CD4-positive, CD25-positive, alpha-beta regulatory T cell (primary cell): Measurements from ENCODE around the gene TMEM87B. TPM values are rescaled to one million over a fixed set of nuclear protein-coding genes. Genes with fewer than 3 reads are reported as not detected.
A peak's percentile ranks its signal among the peaks of the same experiment; 100 is the strongest.

Source experiments
- ATAC-seq, 2 donors: fragments of 150-1000 bp; cut with Tn5 transposase; one replicate each; pipeline ENCODE4 v1.10.0; 2021; ENCODE audit warnings: low read depth in 2 of 2, moderate number of reproducible peaks in 2 of 2, moderate library complexity in 1 of 2
- DNase-seq, 3 donors: peaks; one replicate each; pipeline versions ENCODE4 v3.0.0 to v3.0.0-alpha.2; 2012 to 2022; ENCODE audit warnings: mixed read lengths in 1 of 3
- H3K27ac ChIP-seq: one replicate; pipeline ENCODE4 v1.7.0; 2013; ENCODE audit warnings: mild to moderate bottlenecking, low read length; ENCODE audit not compliant: insufficient read depth, poor library complexity, severe bottlenecking
- H3K27me3 ChIP-seq: one replicate; pipeline ENCODE4 v1.7.0; 2013; ENCODE audit warnings: low read length; ENCODE audit not compliant: control insufficient read depth, insufficient read depth
- H3K36me3 ChIP-seq: one replicate; pipeline ENCODE4 v1.7.0; 2013; ENCODE audit warnings: mild to moderate bottlenecking, low read length, moderate library complexity; ENCODE audit not compliant: control insufficient read depth, insufficient read depth
- H3K4me1 ChIP-seq: 2 replicates; pipeline ENCODE4 v1.7.0; 2013; ENCODE audit warnings: mild to moderate bottlenecking, low read length; ENCODE audit not compliant: insufficient read depth, control insufficient read depth, poor library complexity, severe bottlenecking
- H3K4me3 ChIP-seq: one replicate; pipeline ENCODE4 v1.7.0; 2013; ENCODE audit warnings: low read depth, mild to moderate bottlenecking, low read length, moderate library complexity
- H3K9me3 ChIP-seq, 2 experiments: 1 replicate in 1 of 2; 2 replicates in 1 of 2; pipeline ENCODE4 v1.7.0; 2013; ENCODE audit warnings: low read length in 2 of 2, mild to moderate bottlenecking in 1 of 2, moderate library complexity in 1 of 2; ENCODE audit not compliant: control insufficient read depth in 2 of 2
- H3K27ac Mint-ChIP-seq, 3 donors: one replicate each; pipeline ENCODE4 v1.8.0; 2020 to 2022; ENCODE audit warnings: mild to moderate bottlenecking in 3 of 3, mixed read lengths in 3 of 3, moderate library complexity in 2 of 3
- H3K27me3 Mint-ChIP-seq: one replicate; pipeline ENCODE4 v1.8.0; 2022; ENCODE audit warnings: mild to moderate bottlenecking, mixed read lengths
- H3K36me3 Mint-ChIP-seq: one replicate; pipeline ENCODE4 v1.8.0; 2020; ENCODE audit warnings: mixed read lengths
- H3K4me1 Mint-ChIP-seq, 4 donors: one replicate each; pipeline ENCODE4 v1.8.0; 2020 to 2022; ENCODE audit warnings: mixed read lengths in 4 of 4, mild to moderate bottlenecking in 1 of 4
- H3K4me3 Mint-ChIP-seq, 4 donors: one replicate each; pipeline ENCODE4 v1.8.0; 2020 to 2022; ENCODE audit warnings: mild to moderate bottlenecking in 4 of 4, mixed read lengths in 4 of 4, moderate library complexity in 3 of 4
- H3K9me3 Mint-ChIP-seq, 7 donors: one replicate each; pipeline ENCODE4 v1.8.0; 2020 to 2022; ENCODE audit warnings: mixed read lengths in 7 of 7, mild to moderate bottlenecking in 3 of 7, moderate library complexity in 2 of 7
- polyA plus RNA-seq, 4 donors: library from polyadenylated mRNA; unstranded; fragments of 300-500 nt; fragmentation: Illumina TruSeq; gene quantifications; one replicate each; pipeline ENCODE4 v1.2.3, GENCODE V29; 2021
- total RNA-seq: library from RNA; stranded (reverse); gene quantifications from one replicate; pipeline ENCODE4 v1.2.3, GENCODE V29; 2022

TMEM87B gene
- total and polyA plus RNA-seq, 5 donors from 2014 or later: 9.1 to 24.6 (median 12.2) TPM

DNA sequence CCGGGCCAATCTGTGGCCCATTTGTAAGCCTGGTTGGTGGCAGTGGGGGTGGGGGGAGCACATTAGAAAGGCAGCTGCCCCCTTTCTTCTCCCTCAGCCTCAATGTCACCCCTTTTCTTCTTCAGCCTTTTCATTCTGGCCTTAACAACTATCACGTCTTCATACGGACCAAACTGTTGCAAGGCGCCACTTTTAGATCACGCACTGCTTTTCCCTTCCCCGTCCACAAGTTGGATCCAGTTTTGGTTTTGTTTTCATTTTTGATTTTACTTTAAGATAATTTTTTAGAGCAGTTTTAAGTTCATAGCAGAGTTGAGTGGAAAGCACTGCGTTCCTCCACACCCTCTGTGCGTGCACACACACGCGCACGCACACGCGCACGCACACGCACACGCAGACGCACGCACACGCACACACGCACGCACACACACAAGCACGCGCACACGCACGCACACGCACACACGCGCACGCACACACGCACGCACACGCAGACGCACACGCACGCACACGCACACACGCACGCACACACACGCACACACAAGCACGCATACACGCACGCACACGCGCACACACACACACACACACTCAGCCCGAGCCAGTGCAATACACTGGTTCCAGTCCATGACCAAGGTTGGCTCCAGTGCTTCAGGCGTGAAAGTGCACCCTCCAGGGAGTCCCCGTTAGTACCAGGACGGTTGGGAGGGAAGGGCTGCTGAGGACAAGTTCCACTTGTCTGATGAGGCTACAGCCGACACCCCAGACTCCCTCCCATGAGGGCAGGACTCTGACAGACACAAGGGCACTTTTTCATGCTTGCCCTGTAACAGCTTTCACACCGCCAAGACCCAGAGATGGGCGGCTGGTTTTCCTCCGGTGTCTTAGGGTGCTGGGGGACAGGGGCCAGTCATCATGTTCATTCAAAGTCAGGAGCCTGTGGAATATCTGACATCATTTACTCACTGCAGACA, 105.5 kb downstream of the TMEM87B start:
- no peak overlapping the region for H3K4me3 Mint-ChIP-seq
- H3K4me3 ChIP-seq: no peak overlapping the region
- peaks cover 13 to 18% (median 15%) of the 10 kb centered on the region in 4 donors for H3K4me1 Mint-ChIP-seq
- no peak overlapping the region for H3K27ac ChIP-seq
- no peaks in the 10 kb centered on the region for H3K9me3 ChIP-seq
- ATAC-seq (no peak), DNase-seq (no peak)
- no peaks in the 10 kb centered on the region for H3K36me3 ChIP-seq
- no peaks in the 10 kb centered on the region for H3K27me3 Mint-ChIP-seq
- H3K36me3 Mint-ChIP-seq: no peaks in the 10 kb centered on the region
- peaks cover 13% of the 10 kb centered on the region for H3K4me1 ChIP-seq
- no peaks in the 10 kb centered on the region for H3K27me3 ChIP-seq
- H3K9me3 Mint-ChIP-seq: no peaks in the 10 kb centered on the region
- H3K27ac Mint-ChIP-seq: no peak overlapping the region

DNA sequence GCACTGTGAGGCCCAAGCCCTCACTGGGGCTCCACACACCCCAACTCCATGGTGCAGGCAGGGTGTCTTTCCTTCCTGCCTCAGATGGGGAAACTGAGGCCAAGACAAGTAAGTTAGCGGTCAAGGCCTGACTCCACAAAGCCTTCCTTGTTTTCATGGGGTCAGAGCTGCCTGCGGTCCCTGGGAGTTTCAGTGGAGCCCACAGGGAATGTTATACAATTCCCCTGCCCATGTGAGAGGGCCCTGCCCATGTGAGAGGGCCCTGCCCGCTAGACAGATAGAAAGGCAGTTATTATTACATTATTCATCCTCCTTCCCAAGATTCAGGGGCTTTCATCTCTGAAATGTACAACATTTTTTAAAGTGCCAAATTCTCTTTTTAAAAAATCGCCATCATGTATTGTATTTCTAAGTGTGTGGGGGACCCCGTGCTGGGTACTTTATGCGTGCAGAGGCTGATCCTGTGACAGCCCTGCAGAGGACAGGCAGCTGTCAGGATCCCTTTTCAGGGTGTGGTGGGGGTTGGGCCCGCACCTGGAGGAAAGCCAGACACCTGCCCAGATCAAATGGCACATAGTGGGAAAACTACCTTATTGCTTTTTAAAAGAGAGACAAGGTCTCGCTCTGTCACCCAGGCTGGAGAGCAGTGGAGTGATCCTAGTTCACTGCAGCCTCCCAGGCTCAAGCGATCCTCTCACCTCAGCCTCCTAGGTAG, 106.5 kb downstream of the TMEM87B start:
- Mint-ChIP-seq H3K36me3 (no peaks in the 10 kb centered on the region), H3K4me1 (peaks cover 5 to 13% (median 6%) of the 10 kb centered on the region in 4 donors), H3K4me3 (no peak overlapping the region), H3K27ac (no peak overlapping the region), H3K27me3 (no peaks in the 10 kb centered on the region), H3K9me3 (no peaks in the 10 kb centered on the region)
- ATAC-seq (no peak), DNase-seq (no peak)
- no peaks in the 10 kb centered on the region for H3K9me3 ChIP-seq
- H3K4me3 ChIP-seq: no peak overlapping the region
- no peaks in the 10 kb centered on the region for H3K27me3 ChIP-seq
- no peaks in the 10 kb centered on the region for H3K36me3 ChIP-seq
- H3K4me1 ChIP-seq: peaks cover 3% of the 10 kb centered on the region
- H3K27ac ChIP-seq: no peak overlapping the region

DNA sequence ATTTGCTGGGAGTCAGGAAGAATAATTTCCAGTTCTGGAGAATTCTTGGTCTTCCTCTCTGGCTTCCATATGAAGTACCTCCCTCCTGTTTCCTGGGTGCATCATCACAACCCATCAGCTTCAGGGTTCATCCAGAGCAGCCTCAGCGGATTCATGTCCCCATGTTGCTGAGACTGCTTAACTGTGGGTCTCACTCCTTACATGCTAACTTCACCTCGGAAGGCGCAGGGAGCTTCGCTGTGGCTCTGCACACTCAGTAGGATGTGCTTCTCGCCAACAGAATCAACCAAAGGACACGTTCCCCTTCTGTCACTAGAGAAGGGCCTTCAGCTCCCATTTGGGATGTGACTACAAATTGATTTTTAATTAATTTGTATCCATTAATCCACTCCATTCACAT, 107.3 kb downstream of the TMEM87B start:
- no peaks in the 10 kb centered on the region for H3K36me3 Mint-ChIP-seq
- H3K27ac Mint-ChIP-seq: no peak overlapping the region
- Histone ChIP-seq H3K9me3 (no peaks in the 10 kb centered on the region), H3K27me3 (no peaks in the 10 kb centered on the region), H3K27ac (no peak overlapping the region), H3K4me1 (peaks cover 8% of the 10 kb centered on the region), H3K36me3 (no peaks in the 10 kb centered on the region), H3K4me3 (no peak overlapping the region)
- H3K4me3 Mint-ChIP-seq: no peak overlapping the region
- H3K9me3 Mint-ChIP-seq: no peaks in the 10 kb centered on the region
- ATAC-seq (no peak), DNase-seq (no peak)
- peaks cover 8 to 16% (median 12%) of the 10 kb centered on the region in 4 donors for H3K4me1 Mint-ChIP-seq
- H3K27me3 Mint-ChIP-seq: no peaks in the 10 kb centered on the region

DNA sequence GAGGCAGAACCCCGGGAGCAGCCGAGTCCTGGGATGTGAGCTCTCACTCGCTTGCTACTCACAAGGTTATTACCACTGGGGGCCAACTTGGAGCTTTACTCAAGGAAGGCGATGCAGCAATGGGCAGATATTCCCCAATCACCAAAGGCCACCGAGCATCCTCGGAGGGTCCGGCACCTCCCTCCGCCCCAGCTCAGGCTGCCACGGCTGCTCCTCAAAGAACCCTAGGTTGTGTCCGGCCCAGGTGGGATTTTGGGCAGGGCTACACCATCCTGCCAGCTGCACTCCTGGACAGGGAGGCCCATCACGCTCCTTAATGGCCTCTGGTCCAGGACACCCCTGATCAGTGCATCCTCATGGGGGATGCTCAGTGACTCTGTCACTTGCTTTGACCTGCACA, 107.9 kb downstream of the TMEM87B start:
- Histone ChIP-seq H3K9me3 (no peaks in the 10 kb centered on the region), H3K27ac (no peak overlapping the region), H3K27me3 (no peaks in the 10 kb centered on the region), H3K36me3 (no peaks in the 10 kb centered on the region), H3K4me1 (peaks cover 8% of the 10 kb centered on the region), H3K4me3 (no peak overlapping the region)
- Mint-ChIP-seq H3K36me3 (no peaks in the 10 kb centered on the region), H3K4me1 (peaks cover 8 to 19% (median 12%) of the 10 kb centered on the region in 4 donors), H3K4me3 (no peak overlapping the region), H3K27me3 (no peaks in the 10 kb centered on the region), H3K9me3 (no peaks in the 10 kb centered on the region), H3K27ac (no peak overlapping the region)
- DNase-seq (no peak), ATAC-seq (no peak)

DNA sequence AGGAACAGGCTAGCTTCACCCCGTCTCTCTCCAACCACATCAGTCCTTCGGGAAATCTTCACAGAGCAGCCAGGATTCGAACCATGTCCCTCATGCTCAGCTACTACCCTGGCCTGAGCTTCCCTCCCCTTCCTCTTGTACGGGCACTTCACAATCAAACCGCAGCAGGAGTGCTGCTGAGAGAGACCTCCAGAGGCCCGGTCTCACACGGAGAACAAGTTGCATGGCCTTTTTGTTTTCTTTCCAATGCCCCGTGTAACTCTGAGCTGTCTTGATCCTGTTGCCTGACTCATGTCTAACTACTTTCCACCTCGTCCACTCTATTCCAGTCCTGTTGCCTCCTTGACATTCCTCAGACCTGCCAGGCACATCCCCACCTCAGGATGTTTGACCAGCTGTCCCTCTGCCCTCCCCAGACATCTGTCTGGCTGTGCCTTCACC, 108.5 kb downstream of the TMEM87B start:
- no peaks in the 10 kb centered on the region for H3K9me3 ChIP-seq
- no peak overlapping the region for H3K27ac ChIP-seq
- H3K27me3 ChIP-seq: no peaks in the 10 kb centered on the region
- DNase-seq (no peak), ATAC-seq (no peak)
- H3K4me3 ChIP-seq: no peak overlapping the region
- H3K27ac Mint-ChIP-seq: peak overlapping the region in 2 of 3 donors; percentile 74 to 94
- peaks cover 8 to 21% (median 12%) of the 10 kb centered on the region in 4 donors for H3K4me1 Mint-ChIP-seq
- H3K36me3 Mint-ChIP-seq: no peaks in the 10 kb centered on the region
- H3K36me3 ChIP-seq: no peaks in the 10 kb centered on the region
- H3K4me1 ChIP-seq: peaks cover 8% of the 10 kb centered on the region
- H3K4me3 Mint-ChIP-seq: no peak overlapping the region
- no peaks in the 10 kb centered on the region for H3K9me3 Mint-ChIP-seq
- no peaks in the 10 kb centered on the region for H3K27me3 Mint-ChIP-seq

DNA sequence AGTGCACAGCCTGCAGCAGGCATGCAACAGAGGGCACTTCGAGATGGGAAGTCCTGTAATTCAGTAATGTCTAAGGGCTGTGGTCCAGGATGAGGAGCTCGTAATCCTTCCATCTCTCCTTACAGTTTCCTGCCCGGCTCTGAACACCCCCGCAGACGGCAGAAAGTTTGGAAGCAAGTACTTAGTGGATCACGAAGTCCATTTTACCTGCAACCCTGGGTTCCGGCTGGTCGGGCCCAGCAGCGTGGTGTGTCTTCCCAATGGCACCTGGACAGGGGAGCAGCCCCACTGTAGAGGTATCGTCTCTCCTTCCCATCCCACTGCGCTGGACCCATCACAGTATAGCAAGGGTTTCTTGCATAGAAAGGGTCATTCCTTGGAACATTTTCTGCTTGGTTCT, 109.8 kb downstream of the TMEM87B start:
- Histone ChIP-seq H3K9me3 (no peaks in the 10 kb centered on the region), H3K36me3 (no peaks in the 10 kb centered on the region), H3K27ac (no peak overlapping the region), H3K27me3 (no peaks in the 10 kb centered on the region), H3K4me3 (no peak overlapping the region), H3K4me1 (peaks cover 8% of the 10 kb centered on the region)
- Mint-ChIP-seq H3K36me3 (no peaks in the 10 kb centered on the region), H3K4me3 (no peak overlapping the region), H3K9me3 (no peaks in the 10 kb centered on the region), H3K27ac (peak overlapping the region in 1 of 3 donors; percentile 74), H3K27me3 (no peaks in the 10 kb centered on the region), H3K4me1 (peaks cover 6 to 21% (median 10%) of the 10 kb centered on the region in 4 donors)
- ATAC-seq: no peak
- DNase-seq: no peak

DNA sequence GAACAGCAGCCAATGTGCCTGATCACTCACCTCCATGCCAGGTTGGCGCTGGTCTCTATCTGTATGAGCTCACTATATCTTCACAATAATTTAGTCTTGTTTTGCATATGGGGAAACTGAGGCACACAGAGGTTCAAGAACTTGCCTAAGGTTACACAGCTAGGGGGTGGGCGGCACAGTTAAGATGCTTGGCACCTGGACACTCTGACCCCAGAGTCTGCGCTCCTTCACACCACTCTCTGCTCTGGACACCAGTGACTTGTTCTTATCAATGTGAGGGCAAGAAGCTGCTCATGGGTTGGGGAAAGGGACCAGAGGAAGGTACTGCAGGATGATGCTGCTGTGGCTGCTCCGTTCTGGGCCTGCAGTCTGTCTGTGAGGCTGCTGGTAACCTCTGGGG, 110.2 kb downstream of the TMEM87B start:
- Histone ChIP-seq H3K4me3 (no peak overlapping the region), H3K27ac (no peak overlapping the region), H3K9me3 (no peaks in the 10 kb centered on the region), H3K4me1 (peaks cover 8% of the 10 kb centered on the region), H3K27me3 (no peaks in the 10 kb centered on the region), H3K36me3 (no peaks in the 10 kb centered on the region)
- Mint-ChIP-seq H3K27me3 (no peaks in the 10 kb centered on the region), H3K4me3 (no peak overlapping the region), H3K9me3 (no peaks in the 10 kb centered on the region), H3K27ac (peak overlapping the region in 1 of 3 donors; percentile 74), H3K4me1 (peaks cover 6 to 20% (median 10%) of the 10 kb centered on the region in 4 donors), H3K36me3 (no peaks in the 10 kb centered on the region)
- DNase-seq: no peak
- no peak for ATAC-seq
